Kidney (tissue), 14 donors: ENCODE results near the gene FNDC1. TPM values are rescaled to one million over a fixed set of nuclear protein-coding genes. Genes with fewer than 3 reads are reported as not detected.

Experiments used
- DNase-seq, 5 donors: peaks; one replicate each; pipeline ENCODE4 v3.0.0-alpha.2; 2013 to 2020
- FAIRE-seq: peaks from 2 replicates; lab custom pipeline; 2012; peaks lifted over from hg19 to GRCh38; lab: Jason Lieb, UNC
- H3K27ac ChIP-seq, 2 donors: one replicate each; pipeline ENCODE4 v1.7.0; 2013; ENCODE audit warnings: low read depth in 2 of 2, low read length in 2 of 2, inconsistent platforms in 1 of 2
- H3K27me3 ChIP-seq: one replicate; pipeline ENCODE4 v1.7.1; 2013; ENCODE audit warnings: low read length, inconsistent platforms; ENCODE audit not compliant: control insufficient read depth, insufficient read depth
- H3K36me3 ChIP-seq, 3 donors: one replicate each; pipeline versions ENCODE4 v1.7.0 to v1.7.1; 2013; ENCODE audit warnings: low read length in 3 of 3, control low read depth in 1 of 3, inconsistent platforms in 1 of 3; ENCODE audit not compliant: insufficient read depth in 3 of 3, control insufficient read depth in 2 of 3
- H3K4me1 ChIP-seq, 3 donors: one replicate each; pipeline versions ENCODE4 v1.7.0 to v1.7.1; 2013; ENCODE audit warnings: low read length in 3 of 3, inconsistent platforms in 1 of 3, low read depth in 1 of 3; ENCODE audit not compliant: control insufficient read depth in 2 of 3, insufficient read depth in 2 of 3
- H3K4me3 ChIP-seq, 3 donors: one replicate each; pipeline versions ENCODE4 v1.7.0 to v1.8.1; 2013; ENCODE audit warnings: low read length in 3 of 3, control low read depth in 1 of 3, inconsistent platforms in 1 of 3
- H3K9ac ChIP-seq, 3 donors: one replicate each; pipeline versions ENCODE4 v1.7.0 to v1.7.1; 2013; ENCODE audit warnings: low read length in 3 of 3, control low read depth in 1 of 3, inconsistent platforms in 1 of 3
- H3K9me3 ChIP-seq, 3 donors: one replicate each; pipeline versions ENCODE4 v1.7.0 to v1.7.1; 2013; ENCODE audit warnings: low read length in 3 of 3, control low read depth in 1 of 3, inconsistent platforms in 1 of 3; ENCODE audit not compliant: control insufficient read depth in 2 of 3, insufficient read depth in 1 of 3
- intact Hi-C: fragments of 100-400 bp; cut with DNase I; formaldehyde crosslinking; loops from one replicate; pipeline ENCODE4 v1.11.1; 2022
- polyA plus RNA-seq: library from polyadenylated mRNA; stranded (reverse); fragments of 350-450 nt; fragmentation: Illumina TruSeq; extraction: RNeasy Lipid Tissue Mini Kit (QIAGEN cat#74804); gene quantifications from one replicate; pipeline ENCODE4 v1.2.3, GENCODE V29; 2014; ENCODE audit warnings: low read depth, low replicate concordance; ENCODE audit not compliant: insufficient read depth
- total RNA-seq: library from RNA; stranded (reverse); fragmentation: NEBNext Ultra II Directional; extraction: Animal tissue kit (Norgen Biotek cat#: 25700); gene quantifications from one replicate; pipeline ENCODE4 v1.2.1, GENCODE V29; 2021
- TF ChIP-seq, protein P1 (sequence below): IDR thresholded peaks from 3 replicates; pipeline ENCODE4 v1.5.1; 2012; ENCODE audit warnings: mild to moderate bottlenecking, moderate library complexity, borderline replicate concordance; ENCODE audit not compliant: insufficient read depth; ENCODE audit errors: extremely low read depth
- donor health status: control.
- donor health status: control.
- donor health status: control.
- donor health status: control.
- donor health status: control.
- donor health status: DM: yes; HTN: yes; CAD: no.
- donor health status: Normal renal cell carcinoma (clear cell type).

The FNDC1 gene
- total and polyA plus RNA-seq, 2 donors from 2014 or later: 0.69 to 1.3 TPM

DNA sequence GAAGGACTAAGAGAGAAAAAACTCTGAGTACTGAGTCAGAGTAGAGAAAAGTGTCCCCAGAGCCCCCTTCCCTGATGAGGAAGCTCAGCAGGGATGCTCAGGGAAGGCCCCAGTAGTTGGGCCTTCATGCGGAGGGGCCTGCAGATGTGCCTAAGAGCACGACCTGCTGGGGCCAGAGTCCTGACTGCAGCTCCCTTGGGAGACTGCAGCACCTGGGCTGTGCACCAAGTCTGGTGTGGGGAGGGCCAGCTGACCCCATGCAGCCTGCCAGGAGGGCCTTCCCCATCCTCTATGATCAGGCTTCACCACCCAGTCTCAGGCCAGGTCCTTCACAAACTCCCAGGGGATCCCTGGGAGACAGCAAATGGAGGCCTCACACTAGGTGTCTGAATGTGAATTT, 130.4 kb downstream of the FNDC1 start:
- H3K9me3 ChIP-seq: no peaks in the 10 kb centered on the region
- H3K27ac ChIP-seq: no peak overlapping the region
- H3K4me1 ChIP-seq: no peaks in the 10 kb centered on the region
- H3K36me3 ChIP-seq: no peaks in the 10 kb centered on the region
- DNase-seq (no peak), FAIRE-seq (no peak)
- H3K9ac ChIP-seq: no peak overlapping the region
- no peak overlapping the region for H3K4me3 ChIP-seq
- intact Hi-C loops: no loop called here
- H3K27me3 ChIP-seq: no peaks in the 10 kb centered on the region
- TF ChIP-seq, protein P1, sequence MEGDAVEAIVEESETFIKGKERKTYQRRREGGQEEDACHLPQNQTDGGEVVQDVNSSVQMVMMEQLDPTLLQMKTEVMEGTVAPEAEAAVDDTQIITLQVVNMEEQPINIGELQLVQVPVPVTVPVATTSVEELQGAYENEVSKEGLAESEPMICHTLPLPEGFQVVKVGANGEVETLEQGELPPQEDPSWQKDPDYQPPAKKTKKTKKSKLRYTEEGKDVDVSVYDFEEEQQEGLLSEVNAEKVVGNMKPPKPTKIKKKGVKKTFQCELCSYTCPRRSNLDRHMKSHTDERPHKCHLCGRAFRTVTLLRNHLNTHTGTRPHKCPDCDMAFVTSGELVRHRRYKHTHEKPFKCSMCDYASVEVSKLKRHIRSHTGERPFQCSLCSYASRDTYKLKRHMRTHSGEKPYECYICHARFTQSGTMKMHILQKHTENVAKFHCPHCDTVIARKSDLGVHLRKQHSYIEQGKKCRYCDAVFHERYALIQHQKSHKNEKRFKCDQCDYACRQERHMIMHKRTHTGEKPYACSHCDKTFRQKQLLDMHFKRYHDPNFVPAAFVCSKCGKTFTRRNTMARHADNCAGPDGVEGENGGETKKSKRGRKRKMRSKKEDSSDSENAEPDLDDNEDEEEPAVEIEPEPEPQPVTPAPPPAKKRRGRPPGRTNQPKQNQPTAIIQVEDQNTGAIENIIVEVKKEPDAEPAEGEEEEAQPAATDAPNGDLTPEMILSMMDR: no peak

DNA sequence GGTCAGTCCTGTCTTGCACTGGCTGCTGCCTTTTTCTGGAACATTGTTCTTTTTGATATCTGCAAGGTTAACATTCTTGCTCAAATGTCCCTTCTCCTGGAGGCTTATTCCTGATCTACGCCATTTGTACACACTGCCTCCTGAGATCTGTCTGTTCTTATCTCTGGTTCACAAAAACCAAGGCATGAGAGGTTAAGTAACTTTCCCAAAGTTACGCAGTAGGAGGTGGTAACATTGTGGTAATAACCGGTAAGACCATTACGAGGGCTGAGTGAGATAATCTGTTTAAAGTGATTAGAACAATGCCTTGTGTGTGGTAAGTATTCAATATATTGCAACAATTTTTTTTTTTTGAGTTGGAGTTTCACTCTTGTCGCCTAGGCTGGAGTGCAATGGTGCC, 132.1 kb downstream of the FNDC1 start:
- Histone ChIP-seq H3K9me3 (no peaks in the 10 kb centered on the region), H3K4me1 (no peaks in the 10 kb centered on the region), H3K36me3 (no peaks in the 10 kb centered on the region), H3K27me3 (no peaks in the 10 kb centered on the region), H3K9ac (no peak overlapping the region), H3K4me3 (no peak overlapping the region), H3K27ac (no peak overlapping the region)
- intact Hi-C loops: no loop called here
- TF ChIP-seq, protein P1: no peak
- DNase-seq (no peak), FAIRE-seq (no peak)

DNA sequence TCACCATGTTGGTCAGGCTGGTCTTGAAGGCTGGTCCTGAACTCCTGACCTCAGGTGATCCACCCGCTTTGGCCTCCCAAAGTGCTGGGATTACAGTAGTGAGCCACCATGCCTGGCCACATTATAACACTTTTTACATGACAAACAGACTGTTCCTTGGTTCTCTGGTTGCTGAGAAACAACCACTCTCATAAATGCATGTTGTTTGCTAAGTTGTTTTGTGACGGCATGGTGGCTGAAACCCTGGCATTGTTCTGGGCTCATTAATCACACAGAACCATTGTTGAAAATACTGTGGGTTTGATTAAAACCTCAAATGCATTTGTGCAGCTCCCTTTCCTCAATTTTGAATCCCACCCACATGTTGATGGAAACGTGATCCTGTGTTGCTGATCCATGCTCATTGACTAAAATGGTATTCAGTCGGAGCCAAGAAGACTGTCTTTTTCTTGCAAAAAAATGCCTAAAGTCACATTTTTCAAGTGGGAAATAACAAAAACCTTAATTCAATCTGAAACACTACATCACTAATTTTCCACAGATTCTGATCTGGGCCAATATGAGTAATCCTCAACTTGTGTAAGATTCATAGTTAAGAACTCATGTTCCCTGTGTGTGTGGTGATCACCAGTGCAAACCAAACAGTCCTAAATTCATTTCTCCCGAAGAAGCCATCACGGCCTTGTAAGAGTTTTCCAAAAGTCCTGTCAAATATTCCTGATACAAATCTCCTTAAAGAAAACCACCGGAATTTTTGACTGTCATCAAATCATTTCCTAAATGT, 132.8 kb downstream of the FNDC1 start:
- H3K4me3 ChIP-seq: no peak overlapping the region
- no peak overlapping the region for H3K27ac ChIP-seq
- H3K9me3 ChIP-seq: no peaks in the 10 kb centered on the region
- intact Hi-C loops: no loop called here
- no peaks in the 10 kb centered on the region for H3K4me1 ChIP-seq
- no peaks in the 10 kb centered on the region for H3K27me3 ChIP-seq
- no peak overlapping the region for H3K9ac ChIP-seq
- no peaks in the 10 kb centered on the region for H3K36me3 ChIP-seq
- DNase-seq (no peak), FAIRE-seq (no peak)
- TF ChIP-seq, protein P1: no peak
